Ovary (tissue), 3 donors: Measurements from ENCODE around the gene LXN.

ENCODE experiments used
- CTCF ChIP-seq, 3 donors: fragments of 450-650 bp in 2 of 3; fragments of 200-600 bp in 1 of 3; IDR thresholded peaks; one replicate each; pipeline versions ENCODE4 v1.5.1 to v1.8.0; 2016 to 2022; ENCODE audit warnings: antibody characterized with exemption in 3 of 3, mild to moderate bottlenecking in 1 of 3
- EP300 ChIP-seq: sonication (generic); formaldehyde crosslinking; IDR thresholded peaks from one replicate; pipeline ENCODE4 v1.6.1; 2017; ENCODE audit warnings: antibody characterized with exemption
- POLR2A ChIP-seq: fragments of 450-650 bp; IDR thresholded peaks from one replicate; pipeline ENCODE4 v1.6.1; 2017; ENCODE audit warnings: antibody characterized with exemption, mild to moderate bottlenecking, moderate library complexity
- donor health status: DM: no; HTN: no; CAD: no.

GRCh38 chr3:158685159-158685558 lies 12.7 kb upstream of the LXN start:
- TF ChIP-seq CTCF (IDR thresholded peaks at IDR 0.05) = no peak
- TF ChIP-seq POLR2A = no peak
- TF ChIP-seq EP300 = no peak
